K562 (cell line): Measurements from ENCODE around the gene EGLN1. TPM values are rescaled to one million over a fixed set of nuclear protein-coding genes. Genes with fewer than 3 reads are reported as not detected.

Experiments
- KLF6 ChIP-seq: fragments of 250-450 bp; sonication (Bioruptor Pico); IDR thresholded peaks from 2 replicates; pipeline ENCODE4 v1.4.0; 2020; ENCODE audit warnings: mild to moderate bottlenecking, moderate library complexity, borderline replicate concordance
- MED1 ChIP-seq: sonication (generic); formaldehyde crosslinking; IDR thresholded peaks from 2 replicates; pipeline ENCODE4 v1.8.1; 2023; ENCODE audit warnings: missing genetic modification reagents, borderline replicate concordance
- RAD21 ChIP-seq, 2 experiments: fragments of 250-450 bp in 1 of 2; fragments of 450-650 bp in 1 of 2; sonication (Bioruptor Pico) in 1 of 2; formaldehyde crosslinking in 1 of 2; IDR thresholded peaks in 1 of 2; conservative IDR thresholded peaks in 1 of 2; 2 replicates each; pipeline versions ENCODE4 v1.4.0 to v1.8.0; 2020 to 2022; ENCODE audit warnings: mild to moderate bottlenecking in 2 of 2, moderate library complexity in 1 of 2
- ZFX ChIP-seq: sonication (generic); formaldehyde crosslinking; IDR thresholded peaks from 2 replicates; pipeline ENCODE4 v1.8.0; 2022; ENCODE audit warnings: mild to moderate bottlenecking, missing genetic modification reagents, moderate library complexity
- polyA plus RNA-seq, 8 experiments: library from polyadenylated mRNA; depleted of rRNA in 4 of 8; stranded (reverse) in 5 of 8; unstranded in 3 of 8; fragments of >200 nt; fragmentation: Nextera tagmentation in 2 of 8; fragmentation: Illumina TruSeq in 1 of 8; extraction: Ambion mirVana in 2 of 8; extraction: Trizol in 1 of 8; gene quantifications; 2 replicates each; pipeline versions ENCODE4 v1.2.1 to v1.2.3, GENCODE V29; 2011 to 2014; ENCODE audit warnings: inconsistent platforms in 1 of 8, missing spikeins in 1 of 8
- total RNA-seq, 7 experiments: library from RNA; depleted of rRNA in 6 of 7; stranded (reverse); fragments of >200 nt in 6 of 7; fragmentation: Illumina TruSeq in 2 of 7; extraction: Trizol in 2 of 7; gene quantifications; 2 replicates each; pipeline versions ENCODE4 v1.2.1 to v1.2.3, GENCODE V29; 2011 to 2021; ENCODE audit warnings: low replicate concordance in 1 of 7
- TF ChIP-seq, protein P1 (sequence below), 2 experiments: fragments of 450-650 bp; formaldehyde crosslinking in 1 of 2; IDR thresholded peaks; 2 replicates each; pipeline versions ENCODE4 v1.4.0 to v1.6.1; 2014 to 2020; ENCODE audit warnings: mild to moderate bottlenecking in 2 of 2, borderline replicate concordance in 1 of 2, low read depth in 1 of 2

The EGLN1 gene
- total and polyA plus RNA-seq, 9 of the 15 experiments (the other 6 are each of a cell fraction or from before 2014, with no cell fraction given), result 5.2 to 54.3 (median 24.6) TPM

DNA sequence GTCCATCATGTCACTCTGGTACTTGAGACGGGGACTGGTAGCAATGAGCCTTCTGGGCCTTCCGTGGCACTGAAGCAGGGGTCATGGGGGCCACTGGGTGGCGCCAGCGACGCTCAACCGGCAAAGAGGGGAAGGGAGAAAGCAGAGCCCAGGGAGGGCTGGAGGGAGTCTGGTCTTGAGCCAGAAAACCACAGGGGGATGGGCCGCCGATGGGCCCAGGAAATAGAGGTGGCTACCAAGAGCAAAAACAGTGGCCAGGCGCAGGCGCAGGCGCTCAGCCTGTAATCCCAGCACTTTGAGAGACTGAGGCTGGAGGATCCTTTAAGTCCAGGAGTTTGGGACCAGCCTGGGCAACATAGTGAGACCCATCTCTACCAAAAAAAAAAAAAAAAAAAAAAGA lies 106.2 kb downstream of the EGLN1 start (continued):
- TF ChIP-seq RAD21 (CRISPR knock-in tag; conservative IDR thresholded peaks at IDR 0.05 in 1 of 2, IDR thresholded peaks at IDR 0.05 in 1 of 2) (peak; percentile 66 to 85), KLF6 (CRISPR knock-in tag) (no peak), MED1 (no peak), ZFX (no peak)
- TF ChIP-seq, protein P1, sequence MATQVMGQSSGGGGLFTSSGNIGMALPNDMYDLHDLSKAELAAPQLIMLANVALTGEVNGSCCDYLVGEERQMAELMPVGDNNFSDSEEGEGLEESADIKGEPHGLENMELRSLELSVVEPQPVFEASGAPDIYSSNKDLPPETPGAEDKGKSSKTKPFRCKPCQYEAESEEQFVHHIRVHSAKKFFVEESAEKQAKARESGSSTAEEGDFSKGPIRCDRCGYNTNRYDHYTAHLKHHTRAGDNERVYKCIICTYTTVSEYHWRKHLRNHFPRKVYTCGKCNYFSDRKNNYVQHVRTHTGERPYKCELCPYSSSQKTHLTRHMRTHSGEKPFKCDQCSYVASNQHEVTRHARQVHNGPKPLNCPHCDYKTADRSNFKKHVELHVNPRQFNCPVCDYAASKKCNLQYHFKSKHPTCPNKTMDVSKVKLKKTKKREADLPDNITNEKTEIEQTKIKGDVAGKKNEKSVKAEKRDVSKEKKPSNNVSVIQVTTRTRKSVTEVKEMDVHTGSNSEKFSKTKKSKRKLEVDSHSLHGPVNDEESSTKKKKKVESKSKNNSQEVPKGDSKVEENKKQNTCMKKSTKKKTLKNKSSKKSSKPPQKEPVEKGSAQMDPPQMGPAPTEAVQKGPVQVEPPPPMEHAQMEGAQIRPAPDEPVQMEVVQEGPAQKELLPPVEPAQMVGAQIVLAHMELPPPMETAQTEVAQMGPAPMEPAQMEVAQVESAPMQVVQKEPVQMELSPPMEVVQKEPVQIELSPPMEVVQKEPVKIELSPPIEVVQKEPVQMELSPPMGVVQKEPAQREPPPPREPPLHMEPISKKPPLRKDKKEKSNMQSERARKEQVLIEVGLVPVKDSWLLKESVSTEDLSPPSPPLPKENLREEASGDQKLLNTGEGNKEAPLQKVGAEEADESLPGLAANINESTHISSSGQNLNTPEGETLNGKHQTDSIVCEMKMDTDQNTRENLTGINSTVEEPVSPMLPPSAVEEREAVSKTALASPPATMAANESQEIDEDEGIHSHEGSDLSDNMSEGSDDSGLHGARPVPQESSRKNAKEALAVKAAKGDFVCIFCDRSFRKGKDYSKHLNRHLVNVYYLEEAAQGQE (IDR thresholded peaks at IDR 0.05; ENCODE audit: borderline replicate concordance), result peak; percentile 66
- TF ChIP-seq, protein P1 (CRISPR knock-in tag; IDR thresholded peaks at IDR 0.05; ENCODE audit: low read depth), result no peak

Other genes starting within 250 kb of the EGLN1 start
- 42.5 and 60.1 TPM in 2 replicates for gene GNPAT, start 181.1 kb downstream of the EGLN1 start, total RNA-seq (2014; rRNA removed)
- gene GNPAT, start 181.1 kb downstream of the EGLN1 start, total RNA-seq (2014; rRNA removed; fragmentation: Illumina TruSeq; extraction: Trizol), result 67.4 and 75.8 TPM in 2 replicates
- 61.9 and 68.8 TPM in 2 replicates for gene GNPAT, start 181.1 kb downstream of the EGLN1 start, total RNA-seq (2015; rRNA removed; fragmentation: Illumina TruSeq; extraction: Trizol)
- 50.7 and 53.8 TPM in 2 replicates for gene GNPAT, start 181.1 kb downstream of the EGLN1 start, total RNA-seq (2021)
- gene GNPAT, start 181.1 kb downstream of the EGLN1 start, polyA plus RNA-seq (2011; rRNA removed), result 55.0 and 67.5 TPM in 2 replicates
- gene GNPAT, start 181.1 kb downstream of the EGLN1 start, polyA plus RNA-seq (2014; fragmentation: Illumina TruSeq; extraction: Trizol), result 50.9 and 58.5 TPM in 2 replicates
- 10 to 100 TPM; 32.1 to 49.8 TPM for gene GNPAT, start 181.1 kb downstream of the EGLN1 start, polyA plus RNA-seq (2014; fragmentation: Nextera tagmentation; extraction: Ambion mirVana)
- 49.9 and 51.1 TPM in 2 replicates for gene GNPAT, start 181.1 kb downstream of the EGLN1 start, polyA plus RNA-seq (2014; rRNA removed)
- gene EXOC8, start 84.4 kb downstream of the EGLN1 start, total RNA-seq (2014; rRNA removed), result 6.9 and 7.1 TPM in 2 replicates
- 12.7 and 13.2 TPM in 2 replicates for gene EXOC8, start 84.4 kb downstream of the EGLN1 start, total RNA-seq (2014; rRNA removed; fragmentation: Illumina TruSeq; extraction: Trizol)
- 12.8 and 13.2 TPM in 2 replicates for gene EXOC8, start 84.4 kb downstream of the EGLN1 start, total RNA-seq (2015; rRNA removed; fragmentation: Illumina TruSeq; extraction: Trizol)
- 12.1 and 13.6 TPM in 2 replicates for gene EXOC8, start 84.4 kb downstream of the EGLN1 start, total RNA-seq (2021)
- gene EXOC8, start 84.4 kb downstream of the EGLN1 start, polyA plus RNA-seq (2011; rRNA removed), result 5.3 and 5.9 TPM in 2 replicates
- gene EXOC8, start 84.4 kb downstream of the EGLN1 start, polyA plus RNA-seq (2014; fragmentation: Illumina TruSeq; extraction: Trizol), result 7.1 and 7.7 TPM in 2 replicates
- gene EXOC8, start 84.4 kb downstream of the EGLN1 start, polyA plus RNA-seq (2014; fragmentation: Nextera tagmentation; extraction: Ambion mirVana), result 1 to 10 TPM; 2.1 to 4.2 TPM
- gene EXOC8, start 84.4 kb downstream of the EGLN1 start, polyA plus RNA-seq (2014; rRNA removed), result 5.7 and 7.2 TPM in 2 replicates
- 28.6 and 32.5 TPM in 2 replicates for gene SPRTN, start 84.0 kb downstream of the EGLN1 start, total RNA-seq (2014; rRNA removed)
- gene SPRTN, start 84.0 kb downstream of the EGLN1 start, total RNA-seq (2014; rRNA removed; fragmentation: Illumina TruSeq; extraction: Trizol), result 21.7 and 23.8 TPM in 2 replicates
- 28.2 and 31.7 TPM in 2 replicates for gene SPRTN, start 84.0 kb downstream of the EGLN1 start, total RNA-seq (2015; rRNA removed; fragmentation: Illumina TruSeq; extraction: Trizol)
- gene SPRTN, start 84.0 kb downstream of the EGLN1 start, total RNA-seq (2021), result 21.2 and 23.3 TPM in 2 replicates
- 11.0 and 16.9 TPM in 2 replicates for gene SPRTN, start 84.0 kb downstream of the EGLN1 start, polyA plus RNA-seq (2011; rRNA removed)
- gene SPRTN, start 84.0 kb downstream of the EGLN1 start, polyA plus RNA-seq (2014; fragmentation: Illumina TruSeq; extraction: Trizol), result 17.2 and 22.4 TPM in 2 replicates
- 10 to 100 TPM in 1 of 2 experiments, 1 to 10 TPM in 1; 8.1 to 10.1 TPM for gene SPRTN, start 84.0 kb downstream of the EGLN1 start, polyA plus RNA-seq (2014; fragmentation: Nextera tagmentation; extraction: Ambion mirVana)
- gene SPRTN, start 84.0 kb downstream of the EGLN1 start, polyA plus RNA-seq (2014; rRNA removed), result 20.0 and 21.7 TPM in 2 replicates
- gene TSNAX, start 106.4 kb upstream of the EGLN1 start, total RNA-seq (2014; rRNA removed), result 31.3 and 33.8 TPM in 2 replicates
- 102 and 117 TPM in 2 replicates for gene TSNAX, start 106.4 kb upstream of the EGLN1 start, total RNA-seq (2014; rRNA removed; fragmentation: Illumina TruSeq; extraction: Trizol)
- gene TSNAX, start 106.4 kb upstream of the EGLN1 start, total RNA-seq (2015; rRNA removed; fragmentation: Illumina TruSeq; extraction: Trizol), result 67.8 and 73.0 TPM in 2 replicates
- 51.7 and 54.3 TPM in 2 replicates for gene TSNAX, start 106.4 kb upstream of the EGLN1 start, total RNA-seq (2021)
- gene TSNAX, start 106.4 kb upstream of the EGLN1 start, polyA plus RNA-seq (2011; rRNA removed), result 46.1 and 61.2 TPM in 2 replicates
- gene TSNAX, start 106.4 kb upstream of the EGLN1 start, polyA plus RNA-seq (2014; fragmentation: Illumina TruSeq; extraction: Trizol), result 54.4 and 57.9 TPM in 2 replicates
- 10 to 100 TPM; 77.3 to 82.4 TPM for gene TSNAX, start 106.4 kb upstream of the EGLN1 start, polyA plus RNA-seq (2014; fragmentation: Nextera tagmentation; extraction: Ambion mirVana)
- 40.9 and 48.5 TPM in 2 replicates for gene TSNAX, start 106.4 kb upstream of the EGLN1 start, polyA plus RNA-seq (2014; rRNA removed)
- gene DISC1, start 204.5 kb upstream of the EGLN1 start, total RNA-seq (2014; rRNA removed), result 0.04 and 0.09 TPM in 2 replicates
- 0.10 and 0.11 TPM in 2 replicates for gene DISC1, start 204.5 kb upstream of the EGLN1 start, total RNA-seq (2014; rRNA removed; fragmentation: Illumina TruSeq; extraction: Trizol)
- 0.07 and 0.08 TPM in 2 replicates for gene DISC1, start 204.5 kb upstream of the EGLN1 start, total RNA-seq (2015; rRNA removed; fragmentation: Illumina TruSeq; extraction: Trizol)
- 0.09 and 0.16 TPM in 2 replicates for gene DISC1, start 204.5 kb upstream of the EGLN1 start, total RNA-seq (2021)
- 0.08 TPM in 2 replicates for gene DISC1, start 204.5 kb upstream of the EGLN1 start, polyA plus RNA-seq (2011; rRNA removed)
- 0.01 and 0.03 TPM in 2 replicates for gene DISC1, start 204.5 kb upstream of the EGLN1 start, polyA plus RNA-seq (2014; fragmentation: Illumina TruSeq; extraction: Trizol)
- under 1 TPM in 1 of 2 experiments, not detected in 1; 0.01 TPM for gene DISC1, start 204.5 kb upstream of the EGLN1 start, polyA plus RNA-seq (2014; fragmentation: Nextera tagmentation; extraction: Ambion mirVana)
- 0.03 TPM in 1 of 2 replicates, not detected in the other for gene DISC1, start 204.5 kb upstream of the EGLN1 start, polyA plus RNA-seq (2014; rRNA removed)